CD4-positive, alpha-beta T cell treated with Interleukin-4 for 1 hour (primary cell): Measurements from ENCODE around the gene BMP2.
A peak's percentile ranks its signal among the peaks of the same experiment; 100 is the strongest.

Source experiments
- DNase-seq, 2 donors: peaks; one replicate each; pipeline ENCODE4 v3.0.0-alpha.2; 2020 to 2022

Gene BMP2

GRCh38 chr20:6768228-6769140 is 998 bp downstream of the BMP2 start:
- DNase-seq, result no peak

- DNase-seq, result no peak
These were observed 2.7 kb downstream of the BMP2 start for GRCh38 chr20:6769903-6770785.

DNA sequence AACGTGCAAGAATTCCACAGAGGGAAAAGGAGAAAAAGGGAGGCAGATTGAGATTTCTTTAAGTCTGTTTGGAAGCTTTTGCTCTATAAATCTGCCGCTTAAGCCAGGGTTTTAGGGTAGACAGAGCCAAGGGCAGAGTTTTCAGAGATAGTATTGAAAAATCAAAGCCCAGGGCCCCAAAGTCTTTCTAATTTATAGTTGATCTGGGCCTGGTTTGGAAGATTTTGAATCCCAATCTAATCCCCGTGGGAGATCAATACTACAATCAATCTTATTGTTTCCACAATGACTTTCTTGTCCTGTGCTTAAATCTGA is 3.3 kb downstream of the BMP2 start:
- DNase-seq, result no peak

- DNase-seq, result no peak
These were observed 13.1 kb downstream of the BMP2 start for GRCh38 chr20:6780433-6781190.

- no peak for DNase-seq
These were observed 16.3 kb downstream of the BMP2 start for GRCh38 chr20:6783752-6784151.

GRCh38 chr20:6784210-6784631 is 16.7 kb downstream of the BMP2 start:
- DNase-seq, result no peak

- no peak for DNase-seq
These were observed 17.3 kb downstream of the BMP2 start for GRCh38 chr20:6784767-6785166.

DNA sequence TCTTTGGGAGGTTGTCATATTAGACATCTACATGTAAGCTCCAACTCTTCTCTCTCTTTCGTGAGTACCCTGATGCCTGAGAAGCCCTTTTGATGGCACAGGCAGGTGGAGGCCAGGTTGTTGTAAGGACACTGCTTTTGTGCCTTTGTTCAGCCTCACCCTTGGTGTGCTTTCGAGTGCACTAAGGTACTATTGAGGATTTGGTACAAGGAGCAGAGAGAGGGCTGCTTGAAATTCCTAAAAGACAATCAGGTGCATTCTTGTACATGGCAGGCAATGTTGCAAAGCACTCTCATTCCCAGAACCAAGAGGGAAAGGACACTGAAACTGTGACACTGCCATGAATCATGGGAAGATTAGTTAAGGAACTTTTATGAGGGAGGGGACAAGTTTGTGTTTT is 19.1 kb downstream of the BMP2 start:
- no peak for DNase-seq

GRCh38 chr20:6792789-6793188 is 25.3 kb downstream of the BMP2 start:
- DNase-seq, result no peak

DNA sequence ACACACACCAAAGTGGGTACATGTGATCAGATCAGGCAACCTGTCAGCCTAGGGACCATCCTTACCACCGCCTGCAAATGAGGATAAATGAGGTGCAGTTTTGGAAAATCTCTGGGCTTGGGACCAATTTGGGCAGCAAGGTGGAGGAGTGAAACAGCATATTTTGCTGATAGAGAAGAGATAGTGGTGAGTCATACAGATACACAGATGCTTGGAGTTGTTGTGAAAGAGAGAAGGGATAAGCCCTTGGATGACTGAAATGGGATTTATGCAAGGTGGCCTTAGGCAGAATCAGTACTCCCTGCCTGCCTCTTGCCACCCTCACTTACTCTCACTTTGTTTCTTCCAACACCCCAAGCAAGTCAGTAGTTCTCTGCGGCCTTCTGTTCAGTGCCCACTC is 34.7 kb downstream of the BMP2 start:
- no peak for DNase-seq

DNA sequence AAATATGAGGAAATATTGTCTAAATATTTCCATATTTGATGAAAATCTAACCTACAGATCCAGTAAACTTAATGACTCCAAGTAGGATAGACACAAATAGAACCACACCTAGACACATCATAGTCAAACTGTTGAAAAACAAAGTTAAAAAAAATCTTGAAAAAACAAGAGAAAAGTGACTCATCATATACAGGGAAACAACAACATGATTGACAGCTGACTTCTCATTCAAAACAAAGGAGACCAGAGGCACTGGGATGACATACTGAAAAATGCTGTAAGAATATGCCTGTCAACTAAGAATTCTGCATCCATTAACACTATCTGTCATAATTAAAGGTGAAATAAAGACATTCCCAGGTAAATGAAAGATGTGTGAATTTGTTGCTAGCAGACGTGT is 38.8 kb downstream of the BMP2 start:
- DNase-seq, result no peak

GRCh38 chr20:6811262-6812035 is 44.0 kb downstream of the BMP2 start:
- no peak for DNase-seq

DNA sequence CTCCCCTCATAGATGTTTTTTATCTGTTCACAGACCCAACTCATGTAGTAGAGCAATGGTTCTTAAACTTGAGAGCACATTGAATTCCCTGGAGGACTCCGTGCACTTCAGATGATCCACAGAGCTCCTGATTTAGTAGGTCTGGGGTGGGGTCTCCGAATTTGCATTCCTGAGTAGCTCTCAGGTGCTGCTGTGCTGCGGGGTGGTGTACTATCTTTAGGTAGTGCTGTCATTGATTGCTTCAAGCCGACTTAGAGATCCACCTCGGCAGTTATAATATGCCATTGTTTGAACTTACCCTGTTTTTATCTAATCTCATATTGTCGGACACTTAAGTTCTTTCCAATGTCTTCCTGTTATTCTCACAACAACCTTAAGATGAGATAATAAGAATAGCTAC is 45.0 kb downstream of the BMP2 start:
- no peak for DNase-seq

DNA sequence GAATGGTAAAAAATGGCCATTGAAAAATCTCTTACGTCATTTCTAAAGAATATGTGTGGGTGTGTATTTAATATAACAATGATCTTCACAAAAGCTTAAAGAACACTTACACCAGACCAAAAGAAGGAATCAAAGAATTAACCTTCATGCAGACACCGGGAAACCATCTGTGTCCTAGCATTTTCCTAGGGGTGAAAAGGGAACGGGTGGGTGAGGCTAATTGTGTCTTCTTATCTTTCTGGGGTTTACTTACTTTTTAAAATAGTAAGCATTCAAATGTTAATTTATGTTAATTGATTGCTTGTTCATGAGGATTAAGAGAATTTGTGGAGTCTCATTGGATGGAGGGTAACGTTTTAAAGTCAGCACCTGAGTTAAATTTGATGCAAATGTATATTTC is 47.5 kb downstream of the BMP2 start:
- no peak for DNase-seq

GRCh38 chr20:6818033-6818808 is 50.7 kb downstream of the BMP2 start:
- no peak for DNase-seq

- DNase-seq, result no peak
These were observed 52.1 kb downstream of the BMP2 start for GRCh38 chr20:6819599-6819998.

DNA sequence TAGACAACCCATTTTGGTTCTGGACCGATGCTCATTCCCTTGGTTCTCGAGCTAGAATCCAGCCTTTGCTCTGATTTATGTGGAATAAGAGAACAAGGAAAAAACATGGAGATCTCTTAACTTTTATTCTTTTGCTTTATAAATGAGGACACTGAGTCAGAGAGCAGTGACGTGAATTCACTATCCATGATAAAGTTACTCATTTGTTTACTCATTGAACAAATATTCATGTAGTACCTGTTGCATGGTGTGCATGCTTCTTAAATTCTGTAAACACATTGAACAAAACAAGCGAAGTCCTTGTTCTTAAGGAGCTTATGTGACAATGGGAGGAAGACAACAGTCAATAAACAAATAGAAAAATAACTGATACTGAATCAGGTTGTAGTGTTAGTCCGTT is 56.9 kb downstream of the BMP2 start:
- no peak for DNase-seq

DNA sequence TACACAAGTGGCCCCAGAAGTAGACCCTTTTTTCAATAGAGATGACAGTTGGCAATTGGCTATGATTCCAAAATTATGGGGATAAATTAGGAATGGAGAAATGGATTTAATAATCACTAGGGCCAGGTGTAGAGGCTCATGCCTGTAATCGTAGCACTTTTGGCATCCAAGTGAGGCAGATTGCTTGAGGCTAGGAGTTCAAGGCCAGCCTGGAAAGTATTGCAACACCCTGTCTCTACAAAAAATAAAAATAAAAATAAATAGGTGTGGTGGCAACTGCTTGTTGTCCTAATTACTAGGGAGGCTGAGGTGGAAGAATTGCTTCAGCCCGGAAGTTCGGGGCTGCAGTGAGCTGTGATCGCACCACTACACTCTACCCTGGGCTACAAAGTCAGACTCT is 60.0 kb downstream of the BMP2 start:
- DNase-seq, result no peak

DNA sequence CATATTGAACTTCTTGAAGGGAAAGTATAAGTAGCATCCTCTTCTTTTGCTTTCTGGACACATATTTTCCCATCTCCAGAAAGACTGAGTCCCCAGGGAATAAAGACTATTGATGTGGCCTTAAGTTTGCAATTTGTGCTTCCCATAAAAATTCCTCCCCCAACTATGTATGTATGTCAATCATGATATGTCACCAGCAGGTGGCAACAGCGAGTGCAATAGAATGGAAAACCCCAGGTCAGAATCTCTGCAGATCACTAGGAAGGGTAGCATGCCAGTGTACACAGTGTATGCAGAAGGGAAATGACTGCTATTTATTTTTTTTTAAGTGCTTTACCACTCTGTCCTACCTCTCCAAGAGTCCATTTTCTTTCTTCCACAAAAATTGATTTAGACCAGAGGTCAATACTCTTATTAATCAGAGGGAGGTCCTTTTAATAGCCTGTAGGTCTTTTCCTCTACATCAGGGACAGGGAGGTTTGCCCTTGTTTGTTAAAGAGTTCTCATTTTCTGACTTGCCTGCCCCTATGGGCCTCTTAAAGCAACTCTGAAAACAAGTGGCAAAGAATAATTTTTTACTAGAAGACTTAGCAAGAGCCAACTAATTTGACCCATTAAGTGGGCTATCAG is 61.4 kb downstream of the BMP2 start:
- DNase-seq, result peak; percentile 8 to 19

GRCh38 chr20:6829510-6830116 is 62.1 kb downstream of the BMP2 start:
- DNase-seq, result no peak
